ENCODE data around the gene ASCC1.

ASCC1 gene

GRCh38 chr10:72081772-72082590 is 134.1 kb downstream of the ASCC1 start:
- no peak for DNase-seq (ENCODE audit: low read depth)

GRCh38 chr10:72081210-72081609 is 134.9 kb downstream of the ASCC1 start:
- DNase-seq (ENCODE audit: low read depth), result no peak

- no peak for DNase-seq (ENCODE audit: low read depth)
Observed at GRCh38 chr10:72080042-72080975, 135.8 kb downstream of the ASCC1 start.

GRCh38 chr10:72079356-72079755 is 136.7 kb downstream of the ASCC1 start:
- DNase-seq (ENCODE audit: low read depth), result no peak

- no peak for DNase-seq (ENCODE audit: low read depth)
Observed at GRCh38 chr10:72077275-72077990, 138.6 kb downstream of the ASCC1 start.

GRCh38 chr10:72076756-72077155 is 139.3 kb downstream of the ASCC1 start:
- DNase-seq (ENCODE audit: low read depth), result no peak

GRCh38 chr10:72075376-72076115 is 140.5 kb downstream of the ASCC1 start:
- DNase-seq (ENCODE audit: low read depth), result no peak

GRCh38 chr10:72074574-72075375 is 141.3 kb downstream of the ASCC1 start:
- DNase-seq (ENCODE audit: low read depth), result no peak

- no peak for DNase-seq (ENCODE audit: low read depth)
Observed at GRCh38 chr10:72073708-72074573, 142.1 kb downstream of the ASCC1 start.

- no peak for DNase-seq (ENCODE audit: low read depth)
Observed at GRCh38 chr10:72072639-72073038, 143.4 kb downstream of the ASCC1 start.

- DNase-seq (ENCODE audit: low read depth), result no peak
Observed at GRCh38 chr10:72072046-72072445, 144.0 kb downstream of the ASCC1 start.

GRCh38 chr10:72069751-72070526 is 146.1 kb downstream of the ASCC1 start:
- no peak for DNase-seq (ENCODE audit: low read depth)

GRCh38 chr10:72068901-72069446 is 147.1 kb downstream of the ASCC1 start:
- no peak for DNase-seq (ENCODE audit: low read depth)

GRCh38 chr10:72068126-72068765 is 147.8 kb downstream of the ASCC1 start:
- no peak for DNase-seq (ENCODE audit: low read depth)

- DNase-seq (ENCODE audit: low read depth), result no peak
Observed at GRCh38 chr10:72067463-72068125, 148.5 kb downstream of the ASCC1 start.

- DNase-seq (ENCODE audit: low read depth), result no peak
Observed at GRCh38 chr10:72066318-72067284, 149.5 kb downstream of the ASCC1 start.

Measured in fibroblast of the conjunctiva (primary cell).